Esophagus squamous epithelium (tissue), 4 donors: ENCODE measurements around the gene RNF175.

ENCODE experiments used
- POLR2A ChIP-seq, 4 donors: fragments of 450-650 bp; IDR thresholded peaks; one replicate each; pipeline ENCODE4 v1.6.1; 2017; ENCODE audit warnings: antibody characterized with exemption in 4 of 4, mild to moderate bottlenecking in 4 of 4, moderate library complexity in 3 of 4
- TF ChIP-seq, protein P1 (sequence below), 6 experiments: fragments of 450-650 bp in 4 of 6; fragments of 200-600 bp in 2 of 6; sonication (generic) in 2 of 6; IDR thresholded peaks; one replicate each; pipeline ENCODE4 v1.5.1; 2016 to 2019; ENCODE audit warnings: antibody characterized with exemption in 6 of 6, mild to moderate bottlenecking in 4 of 6, moderate library complexity in 4 of 6

GRCh38 chr4:153741541-153741940 lies 18.3 kb downstream of the RNF175 start:
- TF ChIP-seq POLR2A (IDR thresholded peaks at IDR 0.05), result no peak
- TF ChIP-seq, protein P1, sequence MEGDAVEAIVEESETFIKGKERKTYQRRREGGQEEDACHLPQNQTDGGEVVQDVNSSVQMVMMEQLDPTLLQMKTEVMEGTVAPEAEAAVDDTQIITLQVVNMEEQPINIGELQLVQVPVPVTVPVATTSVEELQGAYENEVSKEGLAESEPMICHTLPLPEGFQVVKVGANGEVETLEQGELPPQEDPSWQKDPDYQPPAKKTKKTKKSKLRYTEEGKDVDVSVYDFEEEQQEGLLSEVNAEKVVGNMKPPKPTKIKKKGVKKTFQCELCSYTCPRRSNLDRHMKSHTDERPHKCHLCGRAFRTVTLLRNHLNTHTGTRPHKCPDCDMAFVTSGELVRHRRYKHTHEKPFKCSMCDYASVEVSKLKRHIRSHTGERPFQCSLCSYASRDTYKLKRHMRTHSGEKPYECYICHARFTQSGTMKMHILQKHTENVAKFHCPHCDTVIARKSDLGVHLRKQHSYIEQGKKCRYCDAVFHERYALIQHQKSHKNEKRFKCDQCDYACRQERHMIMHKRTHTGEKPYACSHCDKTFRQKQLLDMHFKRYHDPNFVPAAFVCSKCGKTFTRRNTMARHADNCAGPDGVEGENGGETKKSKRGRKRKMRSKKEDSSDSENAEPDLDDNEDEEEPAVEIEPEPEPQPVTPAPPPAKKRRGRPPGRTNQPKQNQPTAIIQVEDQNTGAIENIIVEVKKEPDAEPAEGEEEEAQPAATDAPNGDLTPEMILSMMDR (IDR thresholded peaks at IDR 0.05), result no peak
